Activated T-cell treated with anti-CD3 and anti-CD28 coated beads for 4 hours (primary cell): ENCODE data around the gene KLHL11.

ENCODE experiments used
- DNase-seq: peaks from one replicate; pipeline ENCODE4 v3.0.0-alpha.2; 2020

The KLHL11 gene

GRCh38 chr17:41864836-41865595 is at the start of gene KLHL11:
TSS of gene KLHL11 (minus strand) at chr17:41865423. CDS start at chr17:41865370, 53 bp downstream.
- DNase-seq = peak; percentile 73

- DNase-seq = no peak
These were observed 49.8 kb upstream of the KLHL11 start for GRCh38 chr17:41915020-41915419.

GRCh38 chr17:41914358-41914766 is 49.1 kb upstream of the KLHL11 start:
- DNase-seq = no peak

GRCh38 chr17:41913798-41914197 is 48.6 kb upstream of the KLHL11 start:
- DNase-seq = no peak

GRCh38 chr17:41912925-41913324 is 47.7 kb upstream of the KLHL11 start:
- no peak for DNase-seq

GRCh38 chr17:41910701-41911391 is 45.6 kb upstream of the KLHL11 start:
- no peak for DNase-seq

GRCh38 chr17:41909088-41909487 is 43.9 kb upstream of the KLHL11 start:
- no peak for DNase-seq

GRCh38 chr17:41907633-41908539 is 42.7 kb upstream of the KLHL11 start:
- DNase-seq = no peak

- no peak for DNase-seq
These were observed 41.9 kb upstream of the KLHL11 start for GRCh38 chr17:41907185-41907556.

- no peak for DNase-seq
These were observed 41.4 kb upstream of the KLHL11 start for GRCh38 chr17:41906465-41907184.

- DNase-seq = no peak
These were observed 39.9 kb upstream of the KLHL11 start for GRCh38 chr17:41905172-41905571.

- DNase-seq = no peak
These were observed 39.1 kb upstream of the KLHL11 start for GRCh38 chr17:41904242-41904841.

- no peak for DNase-seq
These were observed 36.4 kb upstream of the KLHL11 start for GRCh38 chr17:41901646-41902045.

GRCh38 chr17:41896726-41897125 is 31.5 kb upstream of the KLHL11 start:
- no peak for DNase-seq

GRCh38 chr17:41895617-41896016 is 30.4 kb upstream of the KLHL11 start:
- DNase-seq = no peak

- DNase-seq = no peak
These were observed 29.6 kb upstream of the KLHL11 start for GRCh38 chr17:41894791-41895331.

- no peak for DNase-seq
These were observed 28.2 kb upstream of the KLHL11 start for GRCh38 chr17:41893384-41893783.

- no peak for DNase-seq
These were observed 26.8 kb upstream of the KLHL11 start for GRCh38 chr17:41892021-41892376.

- no peak for DNase-seq
These were observed 26.2 kb upstream of the KLHL11 start for GRCh38 chr17:41891135-41892020.

GRCh38 chr17:41888332-41888965 is 23.2 kb upstream of the KLHL11 start:
- no peak for DNase-seq

- no peak for DNase-seq
These were observed 20.5 kb upstream of the KLHL11 start for GRCh38 chr17:41885733-41886132.
